Lung (tissue), 12 donors: ENCODE results near the gene MMP26. TPM values are rescaled to one million over a fixed set of nuclear protein-coding genes. Genes with fewer than 3 reads are reported as not detected.

Experiments
- ATAC-seq: fragments of 200-7000 bp; cut with Tn5 transposase; one replicate; pipeline ENCODE4 v1.9.1; 2020; ENCODE audit warnings: moderate number of reproducible peaks; ENCODE audit not compliant: insufficient read depth, low FRiP score
- DNase-seq, 3 donors: peaks; one replicate each; pipeline ENCODE4 v3.0.0-alpha.2; 2013 to 2017
- H3K27ac ChIP-seq, 2 donors: one replicate each; pipeline ENCODE4 v1.5.1; 2013; ENCODE audit warnings: mild to moderate bottlenecking in 2 of 2, moderate library complexity in 2 of 2, control low read depth in 1 of 2, inconsistent platforms in 1 of 2, low read depth in 1 of 2, low read length in 1 of 2
- H3K27me3 ChIP-seq, 3 donors: one replicate each; pipeline ENCODE4 v1.5.1; 2013; ENCODE audit warnings: low read length in 2 of 3; ENCODE audit not compliant: control insufficient read depth in 3 of 3, insufficient read depth in 3 of 3
- H3K36me3 ChIP-seq, 4 donors: one replicate each; pipeline ENCODE4 v1.5.1; 2013; ENCODE audit warnings: low read length in 4 of 4, mild to moderate bottlenecking in 1 of 4, moderate library complexity in 1 of 4; ENCODE audit not compliant: control insufficient read depth in 4 of 4, insufficient read depth in 4 of 4
- H3K4me1 ChIP-seq, 5 donors: one replicate each; pipeline ENCODE4 v1.5.1; 2013; ENCODE audit warnings: low read length in 5 of 5, mild to moderate bottlenecking in 2 of 5, moderate library complexity in 1 of 5; ENCODE audit not compliant: control insufficient read depth in 5 of 5, insufficient read depth in 5 of 5
- H3K4me3 ChIP-seq: one replicate; pipeline ENCODE4 v1.5.1; 2013; ENCODE audit warnings: mild to moderate bottlenecking, control low read depth, moderate library complexity
- H3K9ac ChIP-seq, 2 donors: one replicate each; pipeline ENCODE4 v1.5.1; 2013; ENCODE audit warnings: low read length in 2 of 2, control low read depth in 1 of 2; ENCODE audit not compliant: insufficient read depth in 1 of 2
- H3K9me3 ChIP-seq, 4 donors: one replicate each; pipeline ENCODE4 v1.5.1; 2013; ENCODE audit warnings: low read length in 3 of 4, mild to moderate bottlenecking in 1 of 4, moderate library complexity in 1 of 4; ENCODE audit not compliant: control insufficient read depth in 4 of 4, insufficient read depth in 3 of 4
- WGBS, 2 donors: extraction: QIAGEN DNeasy Blood & Tissue Kit; methylation state at CpG; one replicate each; pipeline ENCODE4 v1.1.7; 2013; 5-methylcytosine and 5-hydroxymethylcytosine counted together
- polyA plus RNA-seq, 2 donors: library from polyadenylated mRNA; stranded (reverse); fragments of 200-250 nt; gene quantifications; one replicate each; pipeline ENCODE4 v1.2.1, GENCODE V29; 2013
- total RNA-seq, 2 donors: library from RNA; depleted of rRNA in 1 of 2; stranded (reverse); fragments of >200 nt in 1 of 2; gene quantifications; one replicate each; pipeline ENCODE4 v1.2.1, GENCODE V29; 2014 to 2021
- TF ChIP-seq, protein P1 (sequence below): IDR thresholded peaks from 2 replicates; pipeline ENCODE4 v1.5.1; 2012; ENCODE audit warnings: mild to moderate bottlenecking; ENCODE audit errors: control extremely low read depth, extremely low read depth
- donor health status: control.
- donor health status: control.
- donor health status: Bipolar disorder and iron deficiency.
- donor health status: healthy.
- donor health status: DM: yes; HTN: yes; CAD: no.

The MMP26 gene
- total and polyA plus RNA-seq, 4 donors, result not detected

DNA sequence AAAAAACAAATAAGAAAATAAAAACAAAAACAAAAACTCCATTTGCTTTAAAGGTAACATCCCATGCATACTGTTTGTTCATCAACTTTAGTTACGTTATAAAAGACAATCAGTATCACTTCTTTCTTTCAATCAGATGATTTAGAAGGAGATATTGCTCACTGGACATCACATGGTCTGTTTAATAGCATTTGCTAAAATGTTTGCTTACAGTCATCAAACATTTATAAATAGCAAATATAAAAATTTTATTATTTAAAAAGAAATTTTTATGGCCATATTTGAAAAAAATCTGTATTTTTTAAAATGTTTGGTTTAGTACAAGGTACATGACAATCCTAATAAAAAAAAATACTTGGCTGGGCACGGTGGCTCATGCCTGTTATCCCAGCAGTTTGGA lies 22.6 kb downstream of the MMP26 start:
- H3K9me3 ChIP-seq, result no peaks in the 10 kb centered on the region
- TF ChIP-seq, protein P1, sequence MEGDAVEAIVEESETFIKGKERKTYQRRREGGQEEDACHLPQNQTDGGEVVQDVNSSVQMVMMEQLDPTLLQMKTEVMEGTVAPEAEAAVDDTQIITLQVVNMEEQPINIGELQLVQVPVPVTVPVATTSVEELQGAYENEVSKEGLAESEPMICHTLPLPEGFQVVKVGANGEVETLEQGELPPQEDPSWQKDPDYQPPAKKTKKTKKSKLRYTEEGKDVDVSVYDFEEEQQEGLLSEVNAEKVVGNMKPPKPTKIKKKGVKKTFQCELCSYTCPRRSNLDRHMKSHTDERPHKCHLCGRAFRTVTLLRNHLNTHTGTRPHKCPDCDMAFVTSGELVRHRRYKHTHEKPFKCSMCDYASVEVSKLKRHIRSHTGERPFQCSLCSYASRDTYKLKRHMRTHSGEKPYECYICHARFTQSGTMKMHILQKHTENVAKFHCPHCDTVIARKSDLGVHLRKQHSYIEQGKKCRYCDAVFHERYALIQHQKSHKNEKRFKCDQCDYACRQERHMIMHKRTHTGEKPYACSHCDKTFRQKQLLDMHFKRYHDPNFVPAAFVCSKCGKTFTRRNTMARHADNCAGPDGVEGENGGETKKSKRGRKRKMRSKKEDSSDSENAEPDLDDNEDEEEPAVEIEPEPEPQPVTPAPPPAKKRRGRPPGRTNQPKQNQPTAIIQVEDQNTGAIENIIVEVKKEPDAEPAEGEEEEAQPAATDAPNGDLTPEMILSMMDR, result no peak
- DNase-seq (no peak), ATAC-seq (no peak)
- no peaks in the 10 kb centered on the region for H3K36me3 ChIP-seq
- no peaks in the 10 kb centered on the region for H3K27me3 ChIP-seq
- no peak overlapping the region for H3K4me3 ChIP-seq
- H3K4me1 ChIP-seq, result no peaks in the 10 kb centered on the region
- H3K27ac ChIP-seq, result no peak overlapping the region
- 79 to 93% methylated on average over 2 of the region's 2 CpGs for WGBS, 2 donors
- no peak overlapping the region for H3K9ac ChIP-seq

DNA sequence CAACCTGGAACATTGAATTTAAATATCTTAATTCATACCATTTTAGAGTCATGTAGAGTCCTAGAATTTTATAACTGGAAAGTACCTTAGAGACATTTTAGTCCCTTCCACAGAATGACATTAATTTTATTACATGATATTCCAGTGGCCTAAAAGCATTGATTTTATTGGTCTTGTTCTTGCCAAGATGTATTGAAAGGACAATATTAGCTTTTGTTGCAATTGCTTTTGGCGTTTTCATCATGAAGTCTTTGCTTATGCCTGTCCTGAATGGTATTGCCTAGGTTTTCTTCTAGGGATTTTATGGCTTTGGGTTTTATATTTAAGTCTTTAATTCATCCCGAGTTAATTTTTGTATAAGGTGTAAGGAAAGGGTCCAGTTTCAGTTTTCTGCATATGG lies 36.2 kb downstream of the MMP26 start:
- Histone ChIP-seq H3K27ac (no peak overlapping the region), H3K9ac (no peak overlapping the region)
- 87 to 89% methylated on average over 2 of the region's 2 CpGs for WGBS, 2 donors

DNA sequence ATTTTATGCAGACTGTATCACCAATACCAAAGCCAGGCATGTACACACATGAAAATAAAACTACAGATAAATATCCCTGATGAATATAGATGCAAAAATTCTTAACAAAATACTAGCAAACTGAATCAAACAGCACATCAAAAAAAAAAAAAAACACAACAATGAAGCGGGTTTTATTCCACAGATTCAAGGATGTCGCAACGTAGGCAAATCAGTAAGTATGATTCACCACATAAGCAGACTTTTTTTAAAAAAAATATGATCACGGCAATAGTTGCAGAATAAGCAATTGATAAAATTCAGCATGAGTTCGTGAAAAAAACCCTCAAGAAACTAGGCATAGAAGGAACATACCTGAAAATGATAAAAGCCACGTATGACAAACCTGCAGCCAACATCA lies 43.9 kb downstream of the MMP26 start:
- Histone ChIP-seq H3K4me1 (peaks cover 0 to 2% (median 0%) of the 10 kb centered on the region in 5 donors), H3K27me3 (no peaks in the 10 kb centered on the region), H3K36me3 (no peaks in the 10 kb centered on the region), H3K27ac (no peak overlapping the region), H3K9me3 (no peaks in the 10 kb centered on the region), H3K9ac (no peak overlapping the region), H3K4me3 (no peak overlapping the region)
- ATAC-seq, result no peak
- WGBS, 2 donors, result 74 to 79% methylated on average over 6 of the region's 6 CpGs
- TF ChIP-seq, protein P1, result no peak
- DNase-seq, result no peak

More for the DNA sequence above, 36.2 kb downstream of the MMP26 start:
- Histone ChIP-seq H3K36me3 (no peaks in the 10 kb centered on the region), H3K4me3 (no peak overlapping the region), H3K4me1 (no peaks in the 10 kb centered on the region), H3K9me3 (no peaks in the 10 kb centered on the region), H3K27me3 (no peaks in the 10 kb centered on the region)
- no peak for ATAC-seq
- TF ChIP-seq, protein P1, result no peak
- no peak for DNase-seq

DNA sequence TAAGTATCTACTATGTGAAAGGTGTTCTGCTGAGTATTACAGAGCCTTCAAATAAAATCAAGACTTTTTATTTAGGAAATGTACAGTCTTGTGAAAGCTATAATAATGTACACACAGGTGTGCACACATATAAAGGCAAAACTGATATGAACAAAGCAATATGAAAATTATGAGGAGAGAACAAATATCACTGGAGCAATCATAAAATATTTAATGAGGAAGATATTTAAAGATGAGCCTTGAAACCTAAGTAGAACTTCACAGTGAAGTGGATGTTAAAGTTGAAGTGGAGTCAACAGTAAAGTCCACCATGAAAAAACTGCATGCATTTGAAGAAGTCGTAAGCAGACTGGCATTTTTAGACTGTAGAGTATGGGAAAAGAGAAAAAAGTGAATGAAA lies 46.6 kb downstream of the MMP26 start:
- 67 to 81% methylated on average over 1 of the region's 1 CpG for WGBS, 2 donors
- H3K9ac ChIP-seq, result no peak overlapping the region

More for the DNA sequence above, 46.6 kb downstream of the MMP26 start:
- Histone ChIP-seq H3K27me3 (no peaks in the 10 kb centered on the region), H3K4me3 (no peak overlapping the region), H3K27ac (no peak overlapping the region), H3K36me3 (no peaks in the 10 kb centered on the region), H3K4me1 (peaks cover 0 to 2% (median 0%) of the 10 kb centered on the region in 5 donors), H3K9me3 (no peaks in the 10 kb centered on the region)
- DNase-seq, result no peak
- TF ChIP-seq, protein P1, result no peak
- no peak for ATAC-seq
